Thyroid gland (tissue), 4 donors: ENCODE results near the gene ATRNL1.

ENCODE experiments used
- CTCF ChIP-seq, 6 experiments: fragments of 200-600 bp in 3 of 6; fragments of 450-650 bp in 3 of 6; sonication (generic) in 3 of 6; IDR thresholded peaks; one replicate each; pipeline ENCODE4 v1.5.1; 2016 to 2019; ENCODE audit warnings: antibody characterized with exemption in 6 of 6, mild to moderate bottlenecking in 2 of 6, inconsistent platforms in 1 of 6, moderate library complexity in 1 of 6
- POLR2A ChIP-seq, 2 donors: fragments of 450-650 bp; IDR thresholded peaks; one replicate each; pipeline ENCODE4 v1.6.1; 2017; ENCODE audit warnings: antibody characterized with exemption in 2 of 2, mild to moderate bottlenecking in 2 of 2, moderate library complexity in 1 of 2

GRCh38 chr10:115657161-115657860 is 564.1 kb downstream of the ATRNL1 start:
- TF ChIP-seq POLR2A (IDR thresholded peaks at IDR 0.05) = no peak
- TF ChIP-seq CTCF (IDR thresholded peaks at IDR 0.05) = no peak
